Stomach smooth muscle (tissue), 2 donors: ENCODE results near the gene STK4.

ENCODE experiments used
- H3K27ac ChIP-seq: one replicate; pipeline ENCODE4 v1.7.0; 2013; ENCODE audit warnings: mild to moderate bottlenecking, low read length, inconsistent platforms
- H3K27me3 ChIP-seq, 2 donors: one replicate each; pipeline ENCODE4 v1.7.0; 2013; ENCODE audit warnings: low read length in 2 of 2; ENCODE audit not compliant: insufficient read depth in 2 of 2, control insufficient read depth in 1 of 2
- H3K36me3 ChIP-seq, 2 donors: one replicate each; pipeline ENCODE4 v1.7.0; 2013; ENCODE audit warnings: low read length in 2 of 2; ENCODE audit not compliant: control insufficient read depth in 2 of 2, insufficient read depth in 2 of 2
- H3K4me1 ChIP-seq: one replicate; pipeline ENCODE4 v1.7.0; 2013; ENCODE audit warnings: low read length; ENCODE audit not compliant: control insufficient read depth, insufficient read depth
- H3K4me3 ChIP-seq, 2 donors: one replicate each; pipeline ENCODE4 v1.7.0; 2013; ENCODE audit warnings: low read length in 2 of 2
- H3K9ac ChIP-seq, 2 donors: one replicate each; pipeline ENCODE4 v1.7.0; 2013; ENCODE audit warnings: low read length in 2 of 2, mild to moderate bottlenecking in 1 of 2
- H3K9me3 ChIP-seq, 2 donors: one replicate each; pipeline ENCODE4 v1.7.0; 2013; ENCODE audit warnings: low read length in 2 of 2; ENCODE audit not compliant: control insufficient read depth in 2 of 2
- donor health status: healthy.
- donor health status: Pancreatic carcinoma.

Gene STK4

DNA sequence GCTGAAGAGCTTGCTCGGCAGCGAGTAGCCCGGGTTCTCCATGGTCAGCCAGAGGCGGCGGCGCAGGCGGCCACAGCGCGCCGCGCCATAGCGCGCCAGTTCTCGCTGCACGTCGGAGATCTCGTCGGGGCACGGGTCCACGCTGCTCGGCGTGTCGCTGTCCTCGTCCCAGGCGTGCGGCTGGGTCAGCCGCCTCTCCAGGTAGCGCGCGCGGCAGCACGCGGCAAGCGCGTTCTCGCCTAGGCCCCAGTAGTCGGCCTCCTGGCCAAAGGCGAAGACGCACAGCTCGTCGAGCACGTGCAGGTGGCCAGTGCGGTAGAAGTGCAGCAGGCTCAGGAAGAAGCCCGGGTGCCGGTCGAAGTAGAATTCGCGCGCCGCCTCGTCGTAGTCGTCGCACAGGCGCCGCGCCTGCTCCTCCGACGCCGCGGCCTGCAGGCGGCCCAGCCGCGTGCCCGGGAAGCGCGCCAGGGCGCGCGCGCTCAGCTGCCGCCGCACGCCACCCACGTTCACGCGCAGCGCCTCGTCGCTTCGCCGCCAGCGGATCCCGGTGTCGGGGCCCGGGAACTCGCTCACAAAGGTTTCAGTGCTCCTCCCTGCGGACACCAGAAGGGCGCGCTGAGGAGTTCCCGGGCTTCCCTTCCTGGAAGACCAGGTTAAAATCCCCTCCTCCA, 131.9 kb downstream of the STK4 start:
- H3K27me3 ChIP-seq: peaks cover 45 to 51% of the 10 kb centered on the region in 2 donors
- H3K27ac ChIP-seq: no peak overlapping the region
- no peaks in the 10 kb centered on the region for H3K36me3 ChIP-seq
- H3K9ac ChIP-seq: no peak overlapping the region
- no peaks in the 10 kb centered on the region for H3K9me3 ChIP-seq
- peak overlapping the region in 1 of 2 donors; percentile 29 for H3K4me3 ChIP-seq
- H3K4me1 ChIP-seq: peaks cover 8% of the 10 kb centered on the region

DNA sequence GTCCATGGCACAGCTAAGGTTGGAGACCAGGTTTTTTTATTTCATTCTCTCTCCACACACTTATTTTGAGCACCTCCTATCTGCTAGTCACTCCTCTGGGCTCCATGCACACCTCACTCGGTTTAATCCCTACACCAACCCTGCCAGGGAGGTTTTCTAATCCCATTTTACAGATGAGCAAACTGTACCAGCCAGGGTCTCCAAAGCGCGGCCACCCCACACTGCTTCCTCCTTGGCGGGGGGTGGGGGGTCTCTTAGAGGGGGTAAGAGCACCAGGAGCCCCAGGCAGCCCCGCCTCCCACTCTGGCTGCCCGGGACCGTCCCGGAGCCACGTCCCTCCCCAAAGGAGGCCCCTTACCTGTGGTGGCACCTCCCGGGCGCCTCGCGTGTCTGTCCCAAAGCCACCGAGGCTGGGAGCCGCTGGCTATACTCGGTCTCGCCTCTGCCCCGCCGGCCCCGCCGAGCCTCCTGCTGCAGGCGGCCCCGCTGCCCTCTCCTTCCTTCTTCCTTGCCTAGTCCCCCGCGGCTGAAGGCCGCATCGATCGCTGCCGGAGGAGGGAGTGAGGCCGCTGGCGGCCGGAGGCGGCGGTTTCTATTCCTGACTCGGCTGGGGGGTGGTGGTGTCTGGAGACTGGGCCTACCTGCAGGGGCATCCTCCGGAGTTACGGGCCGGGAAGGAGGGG, 134.4 kb downstream of the STK4 start, which contains the start of gene KCNS1:
Gene KCNS1 (minus strand): TSS at position 565 of the 683 bp plus-strand sequence. CDS start 1,891 bp downstream, outside the sequence.
- Histone ChIP-seq H3K9me3 (no peaks in the 10 kb centered on the region), H3K36me3 (no peaks in the 10 kb centered on the region), H3K4me1 (peaks cover 8% of the 10 kb centered on the region), H3K27me3 (peaks cover 45 to 51% of the 10 kb centered on the region in 2 donors), H3K4me3 (no peak within 1 kb of the TSS), H3K9ac (no peak within 1 kb of the TSS), H3K27ac (no peak within 1 kb of the TSS)

DNA sequence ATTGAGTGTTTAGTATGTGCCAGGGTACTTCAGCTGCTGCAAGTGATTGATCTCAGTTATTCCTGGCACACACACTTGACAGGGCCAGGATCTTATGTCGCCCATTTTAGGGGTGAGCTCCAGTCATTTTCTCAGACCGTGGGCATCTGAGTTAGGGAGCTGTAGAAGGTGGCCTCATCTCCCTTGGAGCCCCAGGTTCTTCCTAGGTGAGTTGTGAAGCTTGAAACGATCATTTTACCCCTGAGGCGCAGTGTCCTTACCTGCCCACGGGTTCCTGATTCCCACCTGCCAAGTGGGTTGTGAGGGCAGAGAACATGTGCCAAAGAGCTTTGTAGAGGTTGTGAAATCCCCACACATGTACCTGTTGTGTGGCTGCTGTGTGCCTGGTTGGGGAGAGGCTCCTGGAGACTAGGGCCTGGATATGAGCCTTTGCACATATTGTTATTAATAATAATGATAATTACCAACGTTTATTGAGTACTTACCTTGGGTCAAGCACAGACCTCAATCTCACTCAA, 135.1 kb downstream of the STK4 start:
- Histone ChIP-seq H3K4me1 (peaks cover 8% of the 10 kb centered on the region), H3K36me3 (no peaks in the 10 kb centered on the region), H3K27me3 (peaks cover 40 to 46% of the 10 kb centered on the region in 2 donors), H3K4me3 (no peak overlapping the region), H3K27ac (no peak overlapping the region), H3K9me3 (no peaks in the 10 kb centered on the region), H3K9ac (no peak overlapping the region)

DNA sequence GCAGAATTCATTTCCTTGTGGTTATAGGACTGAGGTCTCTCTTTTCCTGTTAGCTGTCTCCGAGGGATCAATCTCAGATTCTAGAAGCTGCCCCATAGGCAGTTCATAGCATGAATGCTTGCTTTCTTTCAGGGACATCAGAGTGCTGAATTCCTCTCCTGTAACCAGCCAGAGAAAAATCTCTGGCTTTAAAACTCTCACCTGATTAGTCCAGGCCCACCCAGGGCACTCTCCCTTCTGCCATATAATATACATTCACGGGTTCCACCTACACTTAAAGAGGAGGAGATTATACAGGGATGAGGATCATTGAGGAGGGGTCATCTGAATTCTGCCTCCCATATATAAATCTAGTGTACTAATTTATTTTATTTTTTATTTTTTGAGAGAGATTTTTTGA, 136.8 kb downstream of the STK4 start:
- Histone ChIP-seq H3K4me1 (peaks cover 3% of the 10 kb centered on the region), H3K27ac (no peak overlapping the region), H3K9ac (no peak overlapping the region), H3K9me3 (no peaks in the 10 kb centered on the region), H3K4me3 (no peak overlapping the region), H3K36me3 (no peaks in the 10 kb centered on the region), H3K27me3 (peaks cover 29 to 30% of the 10 kb centered on the region in 2 donors)

DNA sequence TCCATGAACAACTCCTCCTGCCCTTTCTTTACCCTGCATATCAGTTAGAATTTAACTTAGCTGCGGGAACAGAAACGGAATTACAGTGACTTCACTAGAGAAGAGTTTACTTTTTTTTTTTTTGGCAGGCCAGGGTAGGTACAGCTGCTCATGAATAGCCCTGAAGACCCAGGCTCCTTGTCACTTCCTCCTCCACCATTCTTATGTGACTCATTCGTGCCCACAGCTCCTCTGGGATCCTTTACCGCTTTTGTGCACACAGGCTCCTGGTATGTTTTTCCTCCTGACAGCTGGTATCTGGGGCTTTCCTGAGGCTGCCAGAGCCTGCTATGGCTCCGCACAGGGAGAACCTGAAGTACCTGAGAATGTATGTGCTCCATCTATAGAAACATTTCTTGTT, 138.5 kb downstream of the STK4 start:
- Histone ChIP-seq H3K27me3 (peaks cover 17% of the 10 kb centered on the region in 2 donors), H3K36me3 (no peaks in the 10 kb centered on the region), H3K9me3 (no peaks in the 10 kb centered on the region)

DNA sequence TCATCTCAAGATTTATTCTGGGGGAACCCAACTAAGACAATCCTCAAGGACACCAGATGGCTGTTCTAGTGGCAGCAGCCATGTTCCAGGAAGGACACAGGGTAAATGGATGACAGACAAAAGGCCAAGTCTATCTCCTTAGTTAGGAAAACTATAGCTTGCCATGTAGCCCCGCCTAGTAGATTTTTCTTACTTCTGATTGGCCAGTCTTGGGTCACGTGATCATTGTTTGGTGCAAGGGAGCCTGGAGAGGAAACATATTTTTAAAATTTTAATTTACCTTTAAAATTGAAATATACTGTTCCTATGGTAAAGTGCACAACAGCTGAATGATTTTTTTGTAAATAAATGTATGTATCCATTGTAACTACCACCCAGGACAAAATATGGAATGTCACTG, 139.0 kb downstream of the STK4 start:
- Histone ChIP-seq H3K4me1 (no peaks in the 10 kb centered on the region), H3K36me3 (no peaks in the 10 kb centered on the region), H3K9me3 (no peaks in the 10 kb centered on the region), H3K27ac (no peak overlapping the region), H3K9ac (no peak overlapping the region), H3K4me3 (no peak overlapping the region), H3K27me3 (peaks cover 12% of the 10 kb centered on the region in 2 donors)

More for the DNA sequence above, 138.5 kb downstream of the STK4 start:
- Histone ChIP-seq H3K27ac (no peak overlapping the region), H3K4me3 (no peak overlapping the region), H3K9ac (no peak overlapping the region), H3K4me1 (no peaks in the 10 kb centered on the region)

DNA sequence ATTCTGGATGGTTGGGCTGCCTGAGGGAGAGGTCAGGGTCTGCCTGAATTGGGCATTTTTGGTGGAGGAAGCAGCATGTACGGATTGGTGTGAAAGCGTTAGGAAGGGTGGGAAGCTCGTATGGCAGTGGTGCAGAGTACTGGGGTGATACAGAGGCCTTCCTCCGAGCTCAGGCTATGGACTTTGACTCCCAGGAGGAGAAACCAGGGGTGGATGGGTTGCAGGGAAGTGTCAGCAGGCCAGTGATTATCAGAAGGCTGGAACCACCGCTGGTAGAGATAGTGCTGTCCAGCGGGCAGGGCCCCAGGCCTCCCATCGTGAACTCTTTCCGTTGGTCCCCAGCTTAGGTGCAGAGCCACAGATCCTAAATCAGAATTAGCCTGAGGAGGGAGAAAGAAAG, 143.3 kb downstream of the STK4 start:
- no peaks in the 10 kb centered on the region for H3K9me3 ChIP-seq
- H3K27ac ChIP-seq: no peak overlapping the region
- no peak overlapping the region for H3K4me3 ChIP-seq
- H3K36me3 ChIP-seq: no peaks in the 10 kb centered on the region
- H3K4me1 ChIP-seq: no peaks in the 10 kb centered on the region
- H3K27me3 ChIP-seq: peaks cover 0 to 27% of the 10 kb centered on the region in 2 donors
- no peak overlapping the region for H3K9ac ChIP-seq

DNA sequence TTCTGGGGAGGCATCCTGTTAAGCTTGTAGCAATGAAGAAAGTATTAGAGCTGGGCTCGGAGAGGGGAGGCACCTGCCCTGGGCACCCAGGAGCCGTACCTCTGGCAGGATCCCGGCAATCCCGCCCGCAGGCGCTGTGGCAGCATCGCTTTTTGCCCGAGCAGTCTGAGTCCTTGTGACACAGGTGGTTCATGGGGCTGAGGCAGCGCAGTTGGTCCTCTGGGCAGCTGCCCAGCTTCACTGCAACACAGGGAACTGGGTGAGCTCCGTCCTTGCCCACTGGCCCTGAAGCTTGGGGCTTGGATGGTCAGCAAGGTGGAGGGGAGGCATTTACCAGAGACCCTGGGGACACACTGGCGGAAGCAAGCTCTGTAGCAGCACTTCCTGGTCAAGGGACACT, 144.0 kb downstream of the STK4 start:
- Histone ChIP-seq H3K4me3 (no peak overlapping the region), H3K9me3 (no peaks in the 10 kb centered on the region), H3K36me3 (no peaks in the 10 kb centered on the region), H3K4me1 (no peaks in the 10 kb centered on the region), H3K9ac (no peak overlapping the region), H3K27me3 (peaks cover 0 to 30% of the 10 kb centered on the region in 2 donors), H3K27ac (no peak overlapping the region)

DNA sequence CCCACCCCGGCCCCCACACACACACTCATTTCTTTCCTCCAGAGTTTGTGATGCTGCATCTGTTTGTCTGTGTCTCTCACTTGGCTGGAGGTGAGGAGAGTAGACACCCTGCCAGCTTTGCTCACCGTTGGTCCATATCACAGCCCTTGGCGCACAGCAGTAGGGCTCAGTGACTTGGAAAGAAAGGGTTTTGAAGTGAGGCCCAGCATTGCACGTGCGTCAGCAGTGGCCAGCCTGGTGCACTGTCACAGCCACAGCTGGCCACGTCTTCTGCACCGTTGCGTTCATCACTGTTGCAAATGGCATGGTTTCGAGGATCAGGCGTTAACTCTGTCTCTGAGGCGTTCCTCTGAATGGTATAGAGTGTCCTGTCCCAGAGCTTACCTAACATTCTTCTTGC, 145.0 kb downstream of the STK4 start:
- Histone ChIP-seq H3K36me3 (no peaks in the 10 kb centered on the region), H3K4me1 (no peaks in the 10 kb centered on the region), H3K27ac (no peak overlapping the region), H3K27me3 (peaks cover 0 to 33% of the 10 kb centered on the region in 2 donors), H3K4me3 (no peak overlapping the region), H3K9ac (no peak overlapping the region), H3K9me3 (no peaks in the 10 kb centered on the region)

DNA sequence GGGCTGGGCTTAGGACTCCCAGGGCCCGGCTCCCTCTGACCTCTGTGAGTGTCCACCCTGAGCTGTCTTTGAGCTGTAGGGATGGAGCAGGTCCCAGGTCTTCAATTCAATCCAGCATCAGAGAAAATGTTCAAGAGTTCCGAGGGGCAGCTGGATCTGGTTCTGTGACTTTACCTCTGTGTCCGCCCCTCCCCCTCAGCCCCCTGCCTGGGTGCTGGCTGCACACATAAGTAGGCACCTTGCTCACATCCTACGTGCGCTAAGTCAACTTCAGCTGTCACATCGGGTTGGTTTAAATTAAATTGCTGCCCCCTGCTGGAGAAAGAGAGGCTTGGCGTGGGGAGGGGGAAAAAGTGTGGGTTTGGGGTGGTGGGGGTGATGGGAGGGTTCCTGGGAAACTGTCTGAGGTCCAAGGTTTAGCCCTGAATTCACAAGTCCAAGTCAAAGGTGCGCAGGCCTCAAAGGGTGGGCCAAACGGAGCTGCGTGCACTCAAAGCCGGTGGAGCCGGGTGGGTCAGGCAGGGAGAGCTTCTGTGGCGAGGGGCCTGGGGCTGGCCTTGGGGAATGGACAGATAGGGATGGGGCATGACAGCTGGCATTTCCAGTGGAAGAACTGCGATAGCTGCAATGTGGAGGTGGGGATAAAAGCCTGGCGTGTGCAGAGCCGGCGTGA, 145.6 kb downstream of the STK4 start:
- H3K4me3 ChIP-seq: no peak overlapping the region
- peaks cover 0 to 33% of the 10 kb centered on the region in 2 donors for H3K27me3 ChIP-seq
- no peaks in the 10 kb centered on the region for H3K4me1 ChIP-seq
- no peaks in the 10 kb centered on the region for H3K36me3 ChIP-seq
- no peak overlapping the region for H3K27ac ChIP-seq
- H3K9ac ChIP-seq: no peak overlapping the region
- no peaks in the 10 kb centered on the region for H3K9me3 ChIP-seq
